A549 (cell line): ENCODE measurements around the gene AGPAT2. TPM values are rescaled to one million over a fixed set of nuclear protein-coding genes. Genes with fewer than 3 reads are reported as not detected.

Experiments used
- ATAC-seq, 2 experiments: fragments of 200-7000 bp in 1 of 2; fragments of >200 bp in 1 of 2; cut with Nextera tagmentation in 1 of 2; cut with Tn5 transposase in 1 of 2; 3 replicates each; pipeline versions ENCODE4 v1.8.0 to v1.9.1; 2018 to 2020; ENCODE audit warnings: mild to moderate bottlenecking in 1 of 2, moderate library complexity in 1 of 2
- CTCF ChIA-PET: fragments of 300-600 bp; sonication (Branson Sonifier 250); formaldehyde crosslinking; extraction: SDS; loops from one replicate; lab custom pipeline; 2021; ENCODE audit warnings: antibody characterized with exemption, inconsistent platforms; lab: Yijun Ruan, JAX
- POLR2A ChIA-PET: fragments of 350-600 bp; formaldehyde crosslinking; extraction: SDS; loops from one replicate; lab custom pipeline; 2021; ENCODE audit warnings: antibody characterized with exemption, inconsistent platforms; lab: Yijun Ruan, JAX
- DNase-seq, 2 experiments: peaks; one replicate each; pipeline versions ENCODE4 v3.0.0 to v3.0.0-alpha.2; 2011 to 2016; ENCODE audit warnings: low read depth in 1 of 2, low spot score in 1 of 2
- FAIRE-seq: peaks from 2 replicates; lab custom pipeline; 2011; peaks lifted over from hg19 to GRCh38; lab: Jason Lieb, UNC
- H3K27ac ChIP-seq, 2 experiments: fragments of >200 bp; sonication (Bioruptor Twin); formaldehyde crosslinking; 3 replicates each; pipeline ENCODE4 v1.5.1; 2016 to 2017
- H3K4me1 ChIP-seq: fragments of >200 bp; sonication (Bioruptor Twin); formaldehyde crosslinking; 3 replicates; pipeline ENCODE4 v1.6.1; 2016
- H3K4me2 ChIP-seq: fragments of >200 bp; sonication (Bioruptor Twin); formaldehyde crosslinking; 3 replicates; pipeline ENCODE4 v1.6.1; 2016
- H3K4me3 ChIP-seq: fragments of >200 bp; sonication (Bioruptor Twin); formaldehyde crosslinking; 3 replicates; pipeline ENCODE4 v1.5.1; 2016
- H3K9me3 ChIP-seq: fragments of >200 bp; sonication (Bioruptor Twin); formaldehyde crosslinking; 3 replicates; pipeline ENCODE4 v1.6.1; 2016
- CHD4 ChIP-seq: fragments of 200-600 bp; sonication (generic); IDR thresholded peaks from 2 replicates; pipeline ENCODE4 v1.6.1; 2016; ENCODE audit warnings: antibody characterized with exemption, mild to moderate bottlenecking, borderline replicate concordance
- CTCF ChIP-seq: fragments of >200 bp; sonication (Bioruptor Twin); formaldehyde crosslinking; IDR thresholded peaks from 3 replicates; pipeline ENCODE4 v1.5.1; 2016
- E2F6 ChIP-seq: IDR thresholded peaks from 2 replicates; pipeline ENCODE4 v1.6.1; 2012; ENCODE audit warnings: low read depth, borderline replicate concordance
- EHF ChIP-seq: fragments of 250-450 bp; sonication (Bioruptor Pico); IDR thresholded peaks from 2 replicates; pipeline ENCODE4 v1.5.0; 2020; ENCODE audit warnings: mild to moderate bottlenecking
- FOXS1 ChIP-seq: fragments of 250-450 bp; sonication (Bioruptor Pico); IDR thresholded peaks from 2 replicates; pipeline ENCODE4 v1.5.0; 2020; ENCODE audit warnings: mild to moderate bottlenecking, moderate library complexity
- HMGXB4 ChIP-seq: fragments of 250-450 bp; sonication (Bioruptor Pico); IDR thresholded peaks from 2 replicates; pipeline ENCODE4 v1.5.0; 2021; ENCODE audit warnings: mild to moderate bottlenecking, moderate library complexity, borderline replicate concordance
- JUN ChIP-seq, 2 experiments: fragments of >200 bp; sonication (Bioruptor Twin); formaldehyde crosslinking; IDR thresholded peaks; 2 replicates in 1 of 2; 3 replicates in 1 of 2; pipeline ENCODE4 v1.6.1; 2016 to 2017
- JUNB ChIP-seq: fragments of >200 bp; sonication (Bioruptor Twin); formaldehyde crosslinking; IDR thresholded peaks from 2 replicates; pipeline ENCODE4 v1.6.1; 2016
- NR3C1 ChIP-seq: fragments of >200 bp; sonication (Bioruptor Twin); formaldehyde crosslinking; IDR thresholded peaks from 3 replicates; pipeline ENCODE4 v1.6.1; 2017
- PHF8 ChIP-seq: fragments of 200-600 bp; sonication (generic); IDR thresholded peaks from 2 replicates; pipeline ENCODE4 v1.6.1; 2016; ENCODE audit warnings: low read depth, mild to moderate bottlenecking, antibody characterized with exemption, moderate library complexity, borderline replicate concordance
- RAD21 ChIP-seq, 2 experiments: fragments of >200 bp in 1 of 2; sonication (Bioruptor Twin) in 1 of 2; formaldehyde crosslinking in 1 of 2; IDR thresholded peaks in 1 of 2; conservative IDR thresholded peaks in 1 of 2; 2 replicates in 1 of 2; 3 replicates in 1 of 2; pipeline ENCODE4 v1.6.1; 2012 to 2018; ENCODE audit warnings: inconsistent platforms in 1 of 2
- REST ChIP-seq: fragments of 200-600 bp; sonication (generic); IDR thresholded peaks from 2 replicates; pipeline ENCODE4 v1.6.1; 2016; ENCODE audit warnings: antibody characterized with exemption, mild to moderate bottlenecking, moderate library complexity
- SMC3 ChIP-seq: fragments of >200 bp; sonication (Bioruptor Twin); formaldehyde crosslinking; IDR thresholded peaks from 3 replicates; pipeline ENCODE4 v1.6.1; 2018; ENCODE audit warnings: inconsistent platforms
- SREBF2 ChIP-seq: fragments of 450-650 bp; IDR thresholded peaks from 2 replicates; pipeline ENCODE4 v1.6.1; 2014; ENCODE audit warnings: mild to moderate bottlenecking, moderate library complexity
- TP53 ChIP-seq: fragments of 250-450 bp; sonication (Bioruptor Pico); IDR thresholded peaks from 2 replicates; pipeline ENCODE4 v1.5.0; 2021; ENCODE audit warnings: mild to moderate bottlenecking, moderate library complexity
- ZSCAN20 ChIP-seq: fragments of 250-450 bp; sonication (Bioruptor Pico); IDR thresholded peaks from 2 replicates; pipeline ENCODE4 v1.8.0; 2022; ENCODE audit warnings: mild to moderate bottlenecking, moderate library complexity
- WGBS: methylation state at CpG from one replicate; pipeline ENCODE4 v1.1.6; 2017; ENCODE audit errors: missing lambda C conversion rate; 5-methylcytosine and 5-hydroxymethylcytosine counted together
- polyA plus RNA-seq, 4 experiments: library from polyadenylated mRNA; depleted of rRNA in 3 of 4; stranded (reverse); fragments of >200 nt; fragmentation: RNase III in 1 of 4; extraction: RNeasy Plus Mini Kit Qiagen cat#74134 plus additional on column Dnase treatment in 1 of 4; gene quantifications; 2 replicates in 3 of 4; 3 replicates in 1 of 4; pipeline ENCODE4 v1.2.3, GENCODE V29; 2011 to 2017

AGPAT2 gene
- polyA plus RNA-seq, 2 of the 4 experiments (the other 2 are of a cell fraction): 32.3 to 49.5 TPM

- ChIA-PET CTCF (interaction anchor here (0.6 to 10.1 kb wide), 44 partner anchors 11 to 415 kb away, joined by 3 to 776 read pairs (median 4); no protein-coding TSS in a partner anchor), POLR2A (interaction anchor here (1.2 kb wide), 1 partner anchor 147 kb away, joined by 3 read pairs; no protein-coding TSS in a partner anchor)
- H3K4me3 ChIP-seq: no peak overlapping the region
- WGBS: 38% methylated on average over 31 of the region's 31 CpGs
- no peak overlapping the region for H3K27ac ChIP-seq
- TF ChIP-seq CTCF (peak; percentile 92), SMC3 (peak; percentile 92), JUNB (no peak), RAD21 (conservative IDR thresholded peaks at IDR 0.05 in 1 of 2, IDR thresholded peaks at IDR 0.05 in 1 of 2) (peak; percentile 97 to 99), FOXS1 (CRISPR knock-in tag) (no peak), EHF (no peak), JUN (IDR thresholded peaks at IDR 0.05) (no peak), SREBF2 (no peak), HMGXB4 (no peak)
- H3K4me2 ChIP-seq: 0 out of 3 replicates have a peak overlapping the region, but pooled peaks have one; percentile 2
- peaks cover 10% of the 10 kb centered on the region for H3K4me1 ChIP-seq
- peak; percentile 80 to 83 for DNase-seq
- FAIRE-seq: no peak
- peak; percentile 87 to 93 for ATAC-seq
- no peaks in the 10 kb centered on the region for H3K9me3 ChIP-seq
Observed at GRCh38 chr9:136631038-136632000, 55.9 kb downstream of the AGPAT2 start.

- no peak for DNase-seq
- no peak for FAIRE-seq
- H3K4me3 ChIP-seq: no peak overlapping the region
- peaks cover 17% of the 10 kb centered on the region for H3K4me1 ChIP-seq
- no peaks in the 10 kb centered on the region for H3K9me3 ChIP-seq
- ChIA-PET POLR2A (no interaction called here), CTCF (interaction anchor here (1.0 to 10.1 kb wide), 10 partner anchors 11 to 318 kb away, joined by 3 to 776 read pairs (median 8); no protein-coding TSS in a partner anchor)
- TF ChIP-seq NR3C1 (no peak), PHF8 (no peak), CHD4 (no peak), E2F6 (no peak), REST (no peak), ZSCAN20 (no peak), TP53 (CRISPR knock-in tag) (no peak)
- WGBS: 55% methylated on average over 12 of the region's 12 CpGs
- H3K27ac ChIP-seq: no peak overlapping the region
- no peak for ATAC-seq
- H3K4me2 ChIP-seq: no peak overlapping the region
Observed at GRCh38 chr9:136630662-136630992, 56.6 kb downstream of the AGPAT2 start.
